G401.6 (cell line): ENCODE data around the gene WT1.
"Not testable (repeated sequence)": the region's sequence is repeated elsewhere in the genome, so short reads cannot be mapped to it uniquely, and the experiment has no call there.

ENCODE experiments used
- FAIRE-seq: peaks from 2 replicates; lab custom pipeline; 2012; peaks lifted over from hg19 to GRCh38; lab: Jason Lieb, UNC

WT1 gene

DNA sequence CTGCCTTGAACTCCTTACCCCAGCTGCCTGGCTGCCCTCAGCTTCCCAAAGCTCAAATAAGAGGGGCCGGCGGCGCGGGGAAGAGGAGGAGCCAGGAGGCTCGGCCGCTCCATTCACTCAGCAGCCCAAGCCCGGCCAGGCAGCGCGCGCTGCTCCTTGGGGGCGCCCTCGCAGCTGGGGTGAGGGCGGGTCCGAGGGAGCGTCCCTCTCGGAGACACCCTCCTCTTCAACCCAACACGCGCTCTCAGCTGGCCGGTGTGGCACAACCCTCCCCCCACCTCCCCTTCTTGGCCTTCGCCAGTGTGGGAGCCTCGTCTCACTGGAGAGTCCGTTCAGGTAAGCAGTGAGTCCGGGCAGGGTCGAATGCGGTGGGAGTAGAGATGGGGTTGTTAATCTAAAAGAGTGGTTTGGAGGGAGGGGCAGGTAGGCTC lies at the start of gene WT1:
Gene WT1, minus strand, starts transcription at position 29 of the 431 bp plus-strand sequence.
- no peak for FAIRE-seq

DNA sequence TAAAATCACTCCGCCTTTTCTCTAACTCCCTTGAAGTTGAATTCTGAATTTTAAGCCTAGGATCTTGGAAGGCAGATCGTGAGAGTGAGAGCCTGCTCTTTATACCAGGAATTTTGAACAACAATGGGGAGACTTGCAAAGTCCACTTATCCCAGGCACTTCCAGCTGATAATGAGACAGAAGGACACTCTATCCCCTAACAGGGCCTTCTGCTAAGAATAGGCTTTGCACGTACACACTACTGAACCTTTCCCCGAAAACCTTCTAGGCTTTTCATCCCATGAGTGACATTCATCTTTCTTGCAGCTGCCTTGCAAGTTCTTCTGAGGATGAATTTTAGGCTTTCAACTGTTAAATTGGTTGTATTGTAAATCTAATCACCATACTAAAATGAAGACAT lies 44.0 kb upstream of the WT1 start:
- FAIRE-seq: no peak

DNA sequence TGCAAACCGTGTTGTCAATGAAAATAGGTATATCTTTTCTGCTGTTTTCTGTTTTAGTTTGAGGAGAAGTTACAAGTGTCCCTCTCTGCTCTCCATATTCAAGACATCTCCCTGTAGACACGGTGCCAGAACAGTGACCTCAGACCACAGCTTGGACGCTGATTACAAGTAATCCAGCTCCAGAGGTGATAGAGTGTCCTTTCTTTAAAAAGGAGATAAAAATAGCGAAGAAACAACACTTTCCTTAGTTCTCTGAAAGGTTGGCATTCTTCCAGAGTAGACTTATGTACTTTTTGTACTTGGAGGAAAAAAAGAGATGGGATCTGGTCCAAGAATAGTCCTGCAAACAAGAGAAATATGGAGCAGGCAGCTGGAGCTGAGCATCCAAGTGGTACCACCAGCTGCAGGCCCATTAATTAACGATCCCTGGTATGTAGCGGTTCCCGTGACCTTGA lies 43.0 kb upstream of the WT1 start:
- no peak for FAIRE-seq

- FAIRE-seq: no peak
Measured at GRCh38 chr11:32473282-32473909, 38.1 kb upstream of the WT1 start.

- no peak for FAIRE-seq
Measured at GRCh38 chr11:32472226-32472625, 36.9 kb upstream of the WT1 start.

- FAIRE-seq: not testable (repeated sequence)
Measured at GRCh38 chr11:32471544-32471943, 36.2 kb upstream of the WT1 start.

- no peak for FAIRE-seq
Measured at GRCh38 chr11:32469791-32470190, 34.5 kb upstream of the WT1 start.

GRCh38 chr11:32466279-32466915 lies 31.1 kb upstream of the WT1 start:
- FAIRE-seq: no peak

- FAIRE-seq: no peak
Measured at GRCh38 chr11:32464078-32464477, 28.7 kb upstream of the WT1 start.

GRCh38 chr11:32462011-32462690 lies 26.8 kb upstream of the WT1 start:
- FAIRE-seq: no peak

DNA sequence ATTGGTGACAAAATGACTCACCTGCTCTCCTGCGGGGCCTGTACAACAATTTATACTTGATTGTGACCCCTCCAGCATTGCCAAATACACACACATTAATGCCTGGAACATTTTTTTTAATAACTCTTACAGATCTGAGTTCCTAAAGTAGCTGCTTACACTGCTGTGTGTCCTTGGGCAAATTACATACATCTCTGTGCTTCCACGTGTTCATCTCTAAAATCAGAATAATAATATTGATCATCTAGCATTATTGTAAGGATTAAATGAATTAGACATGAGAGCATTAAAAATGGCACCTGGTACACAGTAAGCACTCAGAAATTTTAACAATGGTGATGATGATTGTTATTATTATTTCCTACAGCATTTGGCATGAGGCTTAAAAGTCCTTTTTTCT lies 21.5 kb upstream of the WT1 start:
- FAIRE-seq: no peak

- FAIRE-seq: no peak
Measured at GRCh38 chr11:32454993-32455392, 19.7 kb upstream of the WT1 start.

GRCh38 chr11:32451808-32452207 lies 16.5 kb upstream of the WT1 start:
- FAIRE-seq: no peak

DNA sequence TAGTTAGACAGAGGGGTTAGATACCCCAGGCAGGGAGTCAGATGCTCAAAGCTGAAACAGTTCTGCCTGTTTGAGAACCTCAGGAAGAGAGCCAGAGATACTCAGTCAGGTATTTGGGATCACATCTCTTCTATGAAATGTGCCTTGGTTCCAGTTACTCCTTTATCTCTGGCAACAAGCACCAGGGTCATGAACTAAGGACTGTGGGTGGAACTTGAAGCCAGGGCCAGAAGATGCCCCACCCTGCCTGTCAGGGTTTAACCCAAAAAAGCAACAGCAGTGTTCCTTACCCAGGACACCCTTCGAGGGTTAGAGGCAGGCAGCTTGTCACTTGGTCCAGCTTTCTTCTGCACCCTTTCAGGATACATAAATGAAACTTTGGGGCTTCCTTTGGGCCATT lies 15.0 kb upstream of the WT1 start:
- FAIRE-seq: no peak

GRCh38 chr11:32448232-32448631 lies 12.9 kb upstream of the WT1 start:
- FAIRE-seq: no peak

DNA sequence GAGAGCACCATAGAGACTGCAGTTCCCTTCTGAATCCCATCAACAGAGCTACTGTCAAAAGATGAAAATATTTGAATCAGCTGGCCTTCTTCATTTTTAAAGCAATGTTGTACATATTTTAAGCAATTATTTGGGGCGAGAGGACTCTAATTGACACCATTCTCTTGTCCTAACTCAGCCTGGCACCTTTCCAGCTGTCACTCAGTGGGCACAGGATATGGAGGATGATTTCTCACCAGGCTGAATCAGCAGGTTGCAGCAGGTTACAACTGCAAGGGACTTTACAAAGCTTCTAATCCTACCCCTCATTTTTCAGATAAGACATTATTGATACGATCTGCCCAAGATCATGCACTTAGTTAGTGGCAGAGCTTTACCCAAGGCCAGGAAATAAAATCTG lies 11.9 kb upstream of the WT1 start:
- FAIRE-seq: no peak

DNA sequence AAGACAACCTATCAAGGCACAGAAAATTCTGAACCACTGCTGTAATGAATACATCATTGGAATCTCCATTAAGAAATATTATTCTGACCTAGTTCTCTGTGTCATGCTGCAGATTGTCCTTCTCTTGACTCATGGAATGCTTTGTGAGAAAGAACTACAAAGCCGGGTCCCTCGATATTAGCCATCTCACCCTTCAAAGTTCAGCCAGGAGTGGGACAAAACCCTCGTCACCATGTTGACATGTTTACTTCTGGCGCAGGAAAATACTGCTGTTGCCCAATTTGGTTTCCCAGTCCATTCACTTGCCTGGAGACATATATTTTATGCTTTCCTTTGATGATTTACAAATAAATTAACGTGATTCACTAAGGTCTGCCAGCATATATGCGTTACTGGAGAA lies 10.9 kb upstream of the WT1 start:
- no peak for FAIRE-seq

DNA sequence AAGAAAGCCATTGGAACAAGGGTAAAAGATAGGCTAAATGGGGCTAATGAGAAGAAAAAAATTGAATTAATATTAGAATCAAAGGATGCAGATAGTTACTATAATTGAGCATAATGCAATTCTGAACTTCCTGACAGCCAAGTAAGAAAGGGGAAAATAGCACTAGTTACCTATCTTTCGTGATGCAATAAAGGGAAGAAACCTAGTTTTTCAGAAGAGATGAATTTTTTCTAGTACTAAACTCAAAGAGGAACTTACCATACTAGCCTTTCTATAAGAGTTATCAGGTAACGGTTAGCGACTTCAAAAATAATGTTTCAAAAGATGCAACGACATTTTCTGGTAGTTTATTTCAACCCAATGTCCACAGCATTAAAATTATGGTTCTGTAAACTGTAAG lies 8.8 kb upstream of the WT1 start:
- no peak for FAIRE-seq

- no peak for FAIRE-seq
Measured at GRCh38 chr11:32440916-32441315, 5.6 kb upstream of the WT1 start.

- FAIRE-seq: no peak
Measured at GRCh38 chr11:32440312-32440908, 5.1 kb upstream of the WT1 start.

GRCh38 chr11:32439501-32440210 lies 4.3 kb upstream of the WT1 start:
- FAIRE-seq: no peak

GRCh38 chr11:32438866-32439489 lies 3.6 kb upstream of the WT1 start:
- no peak for FAIRE-seq
